Activated CD4-positive, alpha-beta T cell treated with anti-CD3 and anti-CD28 coated beads for 1 hour (primary cell): ENCODE results near the gene GPR37.

Source experiments
- DNase-seq: peaks from one replicate; pipeline ENCODE4 v3.0.0-alpha.2; 2020

Gene GPR37

GRCh38 chr7:124765401-124766352 is at the start of gene GPR37:
Gene GPR37, minus strand, starts transcription at chr7:124765792. Its CDS starts 816 bp downstream, at chr7:124764976.
- no peak for DNase-seq

GRCh38 chr7:124813994-124814798 is 48.6 kb upstream of the GPR37 start:
- no peak for DNase-seq

GRCh38 chr7:124812764-124813163 is 47.2 kb upstream of the GPR37 start:
- DNase-seq, result no peak

GRCh38 chr7:124811341-124811740 is 45.7 kb upstream of the GPR37 start:
- DNase-seq, result no peak

GRCh38 chr7:124810605-124811004 is 45.0 kb upstream of the GPR37 start:
- no peak for DNase-seq

GRCh38 chr7:124808206-124808605 is 42.6 kb upstream of the GPR37 start:
- DNase-seq, result no peak

- no peak for DNase-seq
These were observed 35.8 kb upstream of the GPR37 start for GRCh38 chr7:124801330-124801895.

GRCh38 chr7:124800386-124800785 is 34.8 kb upstream of the GPR37 start:
- no peak for DNase-seq

- DNase-seq, result no peak
These were observed 33.9 kb upstream of the GPR37 start for GRCh38 chr7:124799448-124799847.

GRCh38 chr7:124796771-124797170 is 31.2 kb upstream of the GPR37 start:
- DNase-seq, result no peak

GRCh38 chr7:124792696-124793095 is 27.1 kb upstream of the GPR37 start:
- no peak for DNase-seq

- DNase-seq, result no peak
These were observed 26.4 kb upstream of the GPR37 start for GRCh38 chr7:124792002-124792401.

- DNase-seq, result no peak
These were observed 25.8 kb upstream of the GPR37 start for GRCh38 chr7:124791426-124791825.

- no peak for DNase-seq
These were observed 25.1 kb upstream of the GPR37 start for GRCh38 chr7:124790645-124791044.

GRCh38 chr7:124785994-124786393 is 20.4 kb upstream of the GPR37 start:
- no peak for DNase-seq

GRCh38 chr7:124784879-124785818 is 19.6 kb upstream of the GPR37 start:
- no peak for DNase-seq

- DNase-seq, result no peak
These were observed 17.7 kb upstream of the GPR37 start for GRCh38 chr7:124783271-124783670.

- DNase-seq, result no peak
These were observed 16.5 kb upstream of the GPR37 start for GRCh38 chr7:124781907-124782734.

- DNase-seq, result no peak
These were observed 15.8 kb upstream of the GPR37 start for GRCh38 chr7:124781418-124781817.

GRCh38 chr7:124780608-124781007 is 15.0 kb upstream of the GPR37 start:
- DNase-seq, result no peak

GRCh38 chr7:124780056-124780455 is 14.5 kb upstream of the GPR37 start:
- no peak for DNase-seq
